HG02610 (cell line): Measurements from ENCODE around the gene PTPRG.
A peak's percentile ranks its signal among the peaks of the same experiment; 100 is the strongest.
"Not testable (repeated sequence)": the region's sequence is repeated elsewhere in the genome, so short reads cannot be mapped to it uniquely, and the experiment has no call there.

ENCODE experiments used
- ATAC-seq: cut with Tn5 transposase; IDR thresholded peaks from one replicate; pipeline ENCODE4 v1.9.1; 2021; ENCODE audit warnings: mild to moderate bottlenecking, moderate library complexity; ENCODE audit not compliant: unreplicated experiment

The PTPRG gene

GRCh38 chr3:61561374-61562041, at the start of gene PTPRG:
Gene PTPRG (plus strand): TSS chr3:61561571. CDS start chr3:61562288, 717 bp downstream.
- ATAC-seq = no peak

GRCh38 chr3:61518590-61518989, 42.8 kb upstream of the PTPRG start:
- peak; percentile 56 for ATAC-seq

- peak; percentile 94 for ATAC-seq
Observed at GRCh38 chr3:61520966-61521628, 40.3 kb upstream of the PTPRG start.

- no peak for ATAC-seq
Observed at GRCh38 chr3:61522060-61522459, 39.3 kb upstream of the PTPRG start.

- no peak for ATAC-seq
Observed at GRCh38 chr3:61522626-61523025, 38.7 kb upstream of the PTPRG start.

- ATAC-seq = no peak
Observed at GRCh38 chr3:61524933-61525332, 36.4 kb upstream of the PTPRG start.

GRCh38 chr3:61526308-61526707, 35.1 kb upstream of the PTPRG start:
- no peak for ATAC-seq

- no peak for ATAC-seq
Observed at GRCh38 chr3:61527011-61527410, 34.4 kb upstream of the PTPRG start.

- no peak for ATAC-seq
Observed at GRCh38 chr3:61530355-61530754, 31.0 kb upstream of the PTPRG start.

GRCh38 chr3:61531528-61531927, 29.8 kb upstream of the PTPRG start:
- no peak for ATAC-seq

GRCh38 chr3:61532739-61533500, 28.5 kb upstream of the PTPRG start:
- no peak for ATAC-seq

GRCh38 chr3:61535826-61536225, 25.5 kb upstream of the PTPRG start:
- no peak for ATAC-seq

GRCh38 chr3:61537366-61537765, 24.0 kb upstream of the PTPRG start:
- no peak for ATAC-seq

GRCh38 chr3:61538486-61538885, 22.9 kb upstream of the PTPRG start:
- ATAC-seq = no peak

GRCh38 chr3:61541694-61542093, 19.7 kb upstream of the PTPRG start:
- no peak for ATAC-seq

GRCh38 chr3:61545716-61546115, 15.7 kb upstream of the PTPRG start:
- ATAC-seq = no peak

- ATAC-seq = peak; percentile 68
Observed at GRCh38 chr3:61547625-61548024, 13.7 kb upstream of the PTPRG start.

GRCh38 chr3:61552704-61553103, 8.7 kb upstream of the PTPRG start:
- not testable (repeated sequence) for ATAC-seq

- ATAC-seq = no peak
Observed at GRCh38 chr3:61559136-61559731, 2.1 kb upstream of the PTPRG start.

GRCh38 chr3:61560517-61561373, 626 bp upstream of the PTPRG start:
- peak; percentile 38 for ATAC-seq
